SK-N-SH treated with all-trans-retinoic acid at 6 μM for 48 hours (cell line): ENCODE measurements around the gene RAB25.

Experiments used
- ATAC-seq: fragments of 200-7000 bp; cut with Tn5 transposase; 3 replicates; pipeline ENCODE4 v1.9.1; 2020; ENCODE audit warnings: mild to moderate bottlenecking, moderate library complexity
- ESRRG ChIP-seq: fragments of 250-450 bp; sonication (Bioruptor Pico); IDR thresholded peaks from 2 replicates; pipeline ENCODE4 v1.6.1; 2021; ENCODE audit warnings: mild to moderate bottlenecking
- ZC3H10 ChIP-seq: fragments of 250-450 bp; sonication (Bioruptor Pico); IDR thresholded peaks from 2 replicates; pipeline ENCODE4 v1.5.1; 2021; ENCODE audit warnings: mild to moderate bottlenecking, moderate library complexity
- TF ChIP-seq, protein P1 (sequence below): fragments of 250-450 bp; sonication (Bioruptor Pico); IDR thresholded peaks from 2 replicates; pipeline ENCODE4 v1.8.0; 2020; ENCODE audit warnings: mild to moderate bottlenecking, moderate library complexity, borderline replicate concordance

Gene RAB25

DNA sequence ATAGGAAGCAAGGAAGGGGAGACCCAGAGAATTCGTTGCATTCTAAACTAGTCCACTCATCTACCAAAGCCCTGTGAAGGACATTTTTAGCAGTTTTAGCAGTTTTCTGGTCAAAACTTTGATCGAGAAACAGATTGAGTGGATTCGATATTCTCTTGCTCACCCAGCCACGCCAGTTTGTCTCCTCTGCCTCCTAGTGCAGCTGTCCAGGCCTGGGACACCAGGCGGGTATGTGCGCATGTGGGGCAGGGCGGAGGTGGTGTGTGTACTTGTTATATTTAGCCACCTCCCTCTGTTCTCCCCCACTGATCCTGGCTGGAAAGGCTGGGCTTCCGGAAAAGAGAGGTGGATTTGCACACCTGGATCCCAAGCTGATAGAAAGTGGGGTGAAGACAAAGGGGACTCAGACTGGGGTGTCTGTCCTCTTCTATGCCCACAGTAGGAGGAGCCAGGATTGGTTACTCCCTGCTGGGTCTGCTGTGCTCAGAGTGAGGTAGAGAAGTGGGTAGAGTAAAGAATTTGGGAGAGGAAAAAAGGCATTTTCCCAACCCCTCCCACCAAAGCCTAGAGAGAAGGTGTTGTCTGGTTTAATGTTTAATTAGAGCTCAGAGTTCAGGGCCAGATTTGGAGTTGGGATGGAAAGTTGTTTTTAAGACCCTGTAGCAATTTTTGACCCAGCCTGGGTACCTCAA lies 57.4 kb downstream of the RAB25 start:
- no peak for TF ChIP-seq ZC3H10 (CRISPR knock-in tag)

DNA sequence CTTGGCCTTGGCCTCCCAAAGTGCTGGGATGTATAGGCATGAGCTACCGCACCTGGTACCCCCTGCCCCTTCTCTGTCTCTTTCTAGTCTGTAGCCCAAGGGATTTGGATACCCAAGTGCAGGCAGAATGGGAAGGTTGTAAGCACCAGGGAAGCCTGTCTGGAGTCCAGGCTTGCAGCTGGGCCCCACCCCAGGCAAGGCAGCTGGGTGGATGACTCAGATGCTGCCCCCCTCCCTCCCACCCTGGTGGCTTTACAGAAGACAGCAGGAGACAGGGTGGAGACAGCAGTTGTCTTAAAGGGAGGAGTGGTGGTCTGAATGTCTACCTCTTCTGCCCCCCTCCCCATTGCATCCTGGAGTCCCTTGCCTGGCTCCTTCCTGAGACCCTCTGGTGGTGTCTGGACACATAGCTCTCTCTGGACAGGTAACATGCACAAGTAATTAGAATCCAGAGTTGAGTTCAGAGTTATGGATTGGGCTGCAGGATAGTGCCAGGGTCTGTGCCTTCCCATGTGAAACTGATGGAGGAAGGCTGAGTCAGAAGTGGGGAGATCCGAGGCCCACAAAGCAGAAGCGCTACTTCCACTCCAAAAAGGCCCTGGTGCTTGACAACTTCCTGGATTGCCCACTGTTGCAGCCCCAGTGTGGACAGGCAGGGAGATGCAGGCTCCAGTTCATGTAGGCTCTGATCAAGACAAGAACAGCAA lies 58.7 kb downstream of the RAB25 start:
- ATAC-seq, result peak; percentile 3
- no peak for TF ChIP-seq ESRRG (CRISPR knock-in tag)
- TF ChIP-seq, protein P1, sequence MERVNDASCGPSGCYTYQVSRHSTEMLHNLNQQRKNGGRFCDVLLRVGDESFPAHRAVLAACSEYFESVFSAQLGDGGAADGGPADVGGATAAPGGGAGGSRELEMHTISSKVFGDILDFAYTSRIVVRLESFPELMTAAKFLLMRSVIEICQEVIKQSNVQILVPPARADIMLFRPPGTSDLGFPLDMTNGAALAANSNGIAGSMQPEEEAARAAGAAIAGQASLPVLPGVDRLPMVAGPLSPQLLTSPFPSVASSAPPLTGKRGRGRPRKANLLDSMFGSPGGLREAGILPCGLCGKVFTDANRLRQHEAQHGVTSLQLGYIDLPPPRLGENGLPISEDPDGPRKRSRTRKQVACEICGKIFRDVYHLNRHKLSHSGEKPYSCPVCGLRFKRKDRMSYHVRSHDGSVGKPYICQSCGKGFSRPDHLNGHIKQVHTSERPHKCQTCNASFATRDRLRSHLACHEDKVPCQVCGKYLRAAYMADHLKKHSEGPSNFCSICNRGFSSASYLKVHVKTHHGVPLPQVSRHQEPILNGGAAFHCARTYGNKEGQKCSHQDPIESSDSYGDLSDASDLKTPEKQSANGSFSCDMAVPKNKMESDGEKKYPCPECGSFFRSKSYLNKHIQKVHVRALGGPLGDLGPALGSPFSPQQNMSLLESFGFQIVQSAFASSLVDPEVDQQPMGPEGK (CRISPR knock-in tag), result peak; percentile 56; the same call in 1 of the 2 replicates

More for the DNA sequence above, 57.4 kb downstream of the RAB25 start:
- ATAC-seq, result no peak
